NCI-H1694 treated with DMSO at 0.1 percent for 48 hours (cell line): ENCODE measurements around the gene TLE7.

Experiments
- DNase-seq: peaks from one replicate; lab custom pipeline; 2025; lab: John Stamatoyannopoulos, UW

TLE7 gene

DNA sequence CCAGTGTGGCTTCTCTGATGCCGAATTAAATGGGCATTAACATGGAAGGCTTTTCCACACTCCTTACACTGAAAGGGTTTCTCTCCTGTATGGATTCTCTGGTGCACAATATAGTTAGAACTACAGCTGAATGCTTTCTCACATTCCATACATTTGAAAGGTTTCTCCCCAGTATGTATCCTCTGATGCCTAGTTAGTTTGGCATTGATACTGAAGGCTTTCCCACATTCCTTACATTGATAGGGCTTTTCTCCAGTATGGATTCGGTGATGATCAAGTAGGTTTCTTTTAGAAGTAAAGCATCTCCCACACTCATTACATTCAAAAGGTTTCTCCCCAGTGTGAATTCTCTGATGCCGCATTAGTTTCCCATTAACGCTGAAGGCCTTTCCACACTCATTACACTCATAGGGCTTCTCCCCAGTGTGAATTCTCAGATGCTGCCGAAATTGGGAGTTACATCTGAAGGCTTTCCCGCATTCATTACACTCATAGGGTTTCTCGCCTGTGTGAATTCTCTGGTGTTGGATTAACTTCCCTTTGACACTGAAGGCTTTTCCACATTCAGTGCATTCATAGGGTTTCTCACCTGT is 6.5 kb upstream of the TLE7 start:
- DNase-seq, result no peak

DNA sequence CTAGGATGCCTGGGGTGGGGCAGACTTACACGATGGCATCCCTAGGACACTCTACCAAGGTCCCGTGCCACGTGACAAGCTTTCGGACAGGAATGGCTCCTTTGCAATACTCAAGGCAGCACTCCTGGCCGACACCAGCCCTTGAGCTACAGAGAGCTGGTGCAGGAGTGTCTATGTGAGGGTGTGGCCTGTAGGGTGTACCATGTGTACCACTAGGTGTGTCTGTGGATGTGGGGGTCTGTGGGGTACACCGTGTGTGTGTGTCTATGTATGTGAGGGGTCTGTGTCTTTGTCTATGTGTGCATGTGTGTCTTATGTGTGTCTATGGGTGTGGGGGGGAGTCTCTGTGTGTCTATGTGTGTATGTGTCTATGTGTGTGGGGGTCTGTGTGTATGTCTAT is 1.9 kb upstream of the TLE7 start:
- DNase-seq, result no peak

DNA sequence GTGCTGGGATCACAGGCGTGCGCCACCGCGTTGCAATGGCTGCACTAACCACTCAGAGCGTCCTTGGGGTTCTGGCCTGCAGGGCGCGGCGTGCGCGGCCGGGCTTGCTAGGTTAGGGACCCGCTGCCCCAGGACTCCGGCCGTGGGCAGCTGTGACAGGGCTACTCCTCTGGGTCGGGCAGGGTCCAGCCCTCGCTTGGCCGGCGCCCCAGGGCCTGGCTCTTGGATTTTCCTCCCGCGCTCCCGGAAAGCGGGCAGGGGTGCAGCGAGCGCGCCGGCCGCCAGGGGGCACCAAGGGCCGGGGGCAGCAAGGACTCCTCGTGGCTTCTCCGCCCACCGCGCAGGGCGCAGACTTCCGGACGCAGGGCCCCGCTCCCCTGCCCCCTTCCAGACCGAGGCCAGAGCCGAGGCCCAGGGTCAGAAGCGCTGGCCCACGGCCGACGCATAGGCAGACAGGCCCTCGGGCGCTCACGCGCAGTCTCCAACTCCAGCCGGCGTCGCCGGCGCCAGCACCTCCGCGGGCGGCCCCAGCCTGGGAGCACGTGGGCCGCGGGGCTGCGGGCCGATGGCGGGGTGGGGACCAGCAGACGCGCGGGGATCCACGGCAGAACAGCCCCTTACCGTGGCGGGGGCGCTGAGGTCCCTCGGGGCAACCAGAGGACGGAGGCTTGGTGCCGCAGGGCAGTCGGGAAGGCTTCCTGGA is 355 bp downstream of the TLE7 start:
- no peak for DNase-seq

DNA sequence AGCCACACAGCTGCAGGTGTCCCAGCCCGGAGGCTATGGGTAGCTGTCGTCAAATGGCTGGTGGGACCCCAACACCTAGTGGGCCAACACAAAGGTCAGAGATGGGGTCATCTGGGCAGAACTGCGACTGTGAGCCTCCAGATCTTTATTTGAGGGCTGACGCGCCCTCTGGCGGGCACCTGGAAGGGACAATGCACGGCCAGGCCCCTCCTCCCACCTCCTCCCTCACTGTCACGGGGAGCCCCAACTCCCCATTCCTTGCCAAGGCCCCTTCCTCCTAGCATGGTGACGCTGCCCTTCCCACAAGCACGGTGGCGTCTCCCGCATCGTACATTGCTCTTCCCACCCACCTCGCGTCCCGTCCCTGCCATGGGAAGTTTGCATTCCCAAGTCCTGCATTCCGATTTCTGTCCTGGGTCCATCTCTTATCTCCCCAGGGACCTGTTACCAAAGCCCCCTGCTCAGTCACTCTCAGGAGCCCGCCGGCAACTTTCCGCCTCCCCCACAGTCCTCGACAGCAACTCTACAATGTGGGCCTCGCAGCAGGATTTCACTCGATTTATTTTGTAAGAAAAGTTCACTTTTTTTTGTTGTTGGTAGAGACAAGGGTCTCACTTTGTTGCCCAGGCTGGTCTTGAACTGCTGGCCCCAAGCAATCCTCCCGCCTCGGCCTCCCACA is 1.0 kb downstream of the TLE7 start:
- no peak for DNase-seq

DNA sequence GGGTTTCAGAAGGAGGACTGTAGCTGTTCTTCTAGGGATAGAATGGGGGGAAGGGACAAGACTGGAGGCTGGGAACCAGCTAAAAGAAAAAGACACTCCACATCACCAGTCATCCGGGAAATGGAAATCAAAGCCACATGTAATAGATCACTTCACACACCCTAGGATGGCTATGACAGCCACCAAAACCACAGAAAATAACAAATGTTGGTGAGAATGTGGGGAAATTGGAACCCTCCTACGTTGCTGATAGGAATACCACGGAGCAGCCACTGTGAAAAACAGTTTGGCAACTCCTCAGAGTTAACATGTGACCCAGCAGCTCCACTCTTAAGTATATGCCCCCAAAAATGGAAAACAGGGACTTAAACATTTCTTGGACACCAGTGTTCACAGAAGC is 2.3 kb downstream of the TLE7 start:
- no peak for DNase-seq

DNA sequence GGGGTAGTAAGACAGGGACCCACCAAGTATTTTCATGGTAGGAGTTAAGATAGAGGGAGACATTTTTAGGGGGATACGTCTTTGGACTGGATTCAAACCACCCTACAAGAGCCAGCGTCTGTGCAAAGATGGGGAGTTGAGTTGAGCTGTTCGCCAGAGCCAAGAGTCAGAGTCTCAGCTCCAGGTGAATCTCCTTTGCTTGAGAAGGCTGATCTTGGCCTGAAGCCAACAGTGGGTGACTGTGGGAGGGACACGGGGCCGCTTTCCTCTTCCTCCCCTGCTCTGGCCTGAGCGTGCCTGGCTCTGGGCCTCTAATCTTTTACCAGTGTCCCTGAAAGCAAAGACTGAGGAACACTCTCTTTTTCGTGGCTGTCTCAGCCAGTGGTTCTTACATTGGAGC is 5.4 kb downstream of the TLE7 start:
- DNase-seq, result no peak

DNA sequence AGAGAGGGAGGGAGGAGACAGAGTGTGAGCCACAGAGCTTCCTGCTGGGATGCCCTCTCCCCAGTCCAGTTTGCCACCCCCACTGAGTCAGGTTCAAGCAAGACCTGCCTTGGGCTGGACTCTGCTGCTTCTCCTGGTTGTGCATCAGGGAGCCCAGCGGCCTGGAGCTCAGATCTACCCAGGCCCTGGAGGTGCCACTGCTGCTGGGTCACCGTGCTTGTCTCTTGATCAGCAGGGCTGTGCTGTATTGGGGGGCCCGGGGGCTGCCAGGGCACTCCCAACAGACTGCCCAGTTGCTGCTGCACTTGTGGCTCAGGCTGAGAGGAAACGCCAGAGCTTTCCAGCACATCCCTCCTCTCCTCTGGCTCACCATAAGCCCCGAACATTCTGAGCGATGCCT is 8.9 kb downstream of the TLE7 start:
- DNase-seq, result no peak

DNA sequence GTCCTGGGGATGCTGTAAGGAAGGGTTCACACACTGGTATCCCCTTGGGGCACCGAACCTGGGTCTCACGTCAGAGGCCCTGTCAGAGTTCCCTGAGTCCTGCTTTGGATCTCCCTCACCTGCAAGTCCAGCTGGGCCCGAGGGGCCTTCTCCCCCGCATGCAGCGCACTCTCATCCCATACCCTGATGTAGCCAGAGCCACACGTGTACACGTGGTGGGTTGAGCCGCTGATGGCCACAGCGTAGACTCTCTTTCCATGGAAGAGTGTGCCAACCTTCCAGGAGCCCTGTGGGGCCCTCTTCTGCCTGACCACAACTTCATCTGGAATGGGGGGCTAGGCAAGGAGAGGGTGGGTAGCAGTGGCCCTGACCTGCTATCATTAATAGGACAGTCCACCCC is 9.9 kb downstream of the TLE7 start:
- no peak for DNase-seq

GRCh38 chr16:71431176-71431575 is 10.7 kb downstream of the TLE7 start:
- DNase-seq, result no peak

DNA sequence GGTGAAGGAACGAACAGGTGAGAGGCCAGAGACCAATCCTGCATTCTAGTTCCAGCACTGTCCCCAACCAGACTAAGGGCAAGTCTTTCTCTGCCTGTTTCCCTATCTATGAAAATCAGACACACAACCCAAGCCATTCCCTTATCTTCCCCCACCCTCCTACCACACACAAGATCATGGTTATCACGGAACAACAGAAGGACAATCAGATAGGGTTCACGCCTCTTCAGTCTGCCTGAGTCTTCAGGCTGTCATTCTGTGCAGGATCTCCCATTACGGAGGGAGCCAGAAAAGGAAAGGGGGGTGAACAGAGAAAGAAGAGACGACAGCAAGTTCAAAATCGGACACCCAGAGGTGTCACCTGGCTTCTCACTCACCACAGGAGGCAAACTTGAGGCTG is 11.1 kb downstream of the TLE7 start:
- DNase-seq, result no peak

DNA sequence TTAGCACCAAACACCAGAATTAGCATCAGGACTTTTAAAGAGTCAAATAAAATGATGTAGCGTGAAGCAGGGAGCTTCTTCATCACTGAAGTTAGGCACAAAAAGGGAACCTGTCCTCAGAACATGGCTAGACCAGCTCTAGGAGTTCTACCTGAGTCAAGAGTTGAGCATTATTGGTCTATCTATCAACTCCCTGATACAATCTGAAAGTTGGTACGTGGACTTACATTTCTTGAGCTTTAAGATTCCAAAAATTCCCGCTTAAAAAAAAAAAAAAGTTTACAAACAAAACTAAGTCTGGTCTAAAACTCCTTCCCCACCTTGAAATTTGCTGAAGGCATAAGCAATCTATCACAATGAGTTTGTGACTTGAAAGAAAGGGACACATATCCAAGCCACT is 12.3 kb downstream of the TLE7 start:
- DNase-seq, result no peak

GRCh38 chr16:71428883-71429282 is 13.0 kb downstream of the TLE7 start:
- no peak for DNase-seq

DNA sequence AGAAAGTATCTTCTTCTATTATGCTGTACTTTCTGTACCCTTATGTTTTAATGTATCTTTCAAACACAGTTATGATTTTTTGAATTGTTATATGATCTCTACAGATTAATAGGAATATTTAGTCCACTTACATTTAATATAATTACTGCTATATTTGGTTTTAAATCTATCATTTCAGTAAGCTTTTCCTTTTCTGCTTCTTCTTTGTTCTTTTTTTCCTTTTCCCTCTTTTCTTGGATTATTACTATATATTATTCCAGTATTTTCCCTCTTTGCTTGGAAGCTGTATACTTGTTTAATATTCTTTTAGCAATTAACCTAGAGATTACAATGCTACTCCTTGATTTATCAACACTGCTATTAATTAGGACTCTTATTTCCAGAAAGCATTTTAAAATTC is 13.5 kb downstream of the TLE7 start:
- DNase-seq, result no peak

DNA sequence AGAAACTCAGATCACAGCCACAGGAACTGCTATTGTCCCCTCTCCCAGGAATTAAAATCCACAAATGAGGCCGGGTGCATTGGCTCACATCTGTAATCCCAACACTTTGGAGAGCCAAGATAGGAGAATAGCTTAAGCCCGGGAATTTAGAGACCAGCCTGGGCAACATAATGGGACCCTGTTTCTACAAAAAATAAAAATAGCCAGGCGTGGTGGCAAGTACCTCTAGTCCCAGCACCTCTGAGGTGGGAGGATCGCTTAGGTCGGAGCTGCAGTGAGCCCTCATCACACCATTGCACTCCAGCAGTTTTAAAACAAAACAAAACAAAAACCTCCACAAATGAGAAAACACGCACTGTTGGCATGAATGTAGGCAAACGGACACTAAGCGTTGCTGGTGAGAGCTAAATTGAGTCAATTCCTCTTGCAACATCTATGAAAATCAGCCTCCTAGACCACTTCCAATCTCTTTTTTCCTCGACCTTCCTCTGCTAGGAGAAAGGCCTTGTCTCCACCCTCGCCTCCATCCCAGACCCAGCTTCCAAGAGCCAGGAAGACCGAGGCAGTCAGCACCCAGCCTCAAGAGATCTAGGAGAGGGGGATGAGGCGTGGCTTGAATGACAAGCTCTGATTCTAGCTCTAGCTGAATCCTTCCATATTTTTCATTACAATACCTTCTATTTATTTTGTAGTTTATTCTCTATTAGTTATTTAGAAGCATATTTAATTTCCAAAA is 14.8 kb downstream of the TLE7 start:
- no peak for DNase-seq

- no peak for DNase-seq
Observed at GRCh38 chr16:71426069-71426879, 15.6 kb downstream of the TLE7 start.

DNA sequence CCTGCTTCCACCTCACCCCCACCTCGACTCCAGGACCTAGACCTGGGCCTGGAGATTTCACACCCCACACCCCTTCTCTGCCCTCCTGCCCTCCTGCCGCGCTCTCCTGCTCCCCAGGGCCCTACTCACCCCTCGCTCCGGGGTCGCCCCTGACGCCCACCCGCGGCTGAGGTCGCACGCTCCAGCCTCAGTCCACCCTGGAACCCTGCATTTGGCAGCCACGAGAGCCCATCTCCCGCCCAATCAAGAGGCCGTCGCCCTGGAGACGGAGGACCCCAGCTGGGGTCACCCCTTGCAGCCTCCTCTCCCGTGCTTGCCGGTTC is 16.1 kb downstream of the TLE7 start:
- no peak for DNase-seq

GRCh38 chr16:71424626-71425025 is 17.2 kb downstream of the TLE7 start:
- no peak for DNase-seq

DNA sequence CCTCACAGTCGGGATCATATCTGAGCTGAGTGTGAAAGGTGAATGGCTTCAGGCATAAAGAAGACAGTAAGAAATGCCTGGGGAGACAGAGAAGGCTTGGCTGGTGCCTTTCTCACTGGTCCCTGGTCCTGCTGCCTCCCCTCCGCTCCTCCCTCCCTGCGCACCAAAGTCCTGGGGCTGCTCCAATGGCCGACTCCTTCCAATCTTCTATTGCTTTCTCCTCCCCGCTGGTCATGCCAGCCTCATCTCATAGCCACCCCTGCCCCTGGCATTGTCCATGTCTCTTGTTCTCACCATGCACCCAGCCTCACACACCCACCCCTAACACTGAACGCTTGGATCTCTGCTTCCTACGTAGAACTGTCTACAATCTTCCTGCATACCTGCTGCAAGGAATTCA is 18.0 kb downstream of the TLE7 start:
- no peak for DNase-seq

- no peak for DNase-seq
Observed at GRCh38 chr16:71423016-71423415, 18.8 kb downstream of the TLE7 start.

DNA sequence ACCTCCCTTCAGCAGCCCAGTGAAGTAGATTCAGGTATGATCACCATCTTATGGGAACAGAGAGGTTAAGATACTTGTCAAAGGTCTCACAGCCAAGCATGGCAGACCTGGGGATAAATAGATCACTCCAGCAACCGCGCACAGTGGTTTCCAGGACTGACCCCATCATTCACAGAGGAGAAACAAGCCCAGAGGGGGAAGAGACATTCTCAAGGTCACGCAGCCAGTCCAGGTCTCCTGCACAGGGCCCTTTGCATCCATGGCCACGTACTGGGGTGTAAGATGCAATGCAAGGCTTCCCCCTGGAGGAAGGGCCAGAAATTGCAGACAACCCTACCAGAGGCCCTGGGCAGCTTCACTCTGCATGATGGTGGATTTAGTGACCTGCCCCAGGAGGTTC is 19.9 kb downstream of the TLE7 start:
- no peak for DNase-seq

DNA sequence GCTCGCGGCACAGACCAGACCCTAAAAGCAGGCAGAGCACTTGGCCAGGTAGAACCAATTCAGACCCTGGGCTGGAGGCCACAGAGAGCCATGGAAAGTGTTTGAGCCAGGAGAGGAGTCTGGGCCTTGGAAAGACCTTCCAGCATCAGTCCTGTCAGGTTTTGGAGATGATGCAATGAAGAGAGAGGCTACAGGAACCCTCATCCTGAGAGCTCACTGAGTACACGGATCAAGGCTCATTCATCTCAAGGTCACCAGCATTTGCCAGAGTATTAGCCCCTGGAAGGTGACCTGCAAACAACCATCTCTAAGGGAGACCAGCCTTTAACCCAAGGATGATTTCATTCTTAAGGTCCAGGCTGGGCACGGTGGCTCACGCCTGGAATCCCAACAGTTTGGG is 27.8 kb downstream of the TLE7 start:
- no peak for DNase-seq

DNA sequence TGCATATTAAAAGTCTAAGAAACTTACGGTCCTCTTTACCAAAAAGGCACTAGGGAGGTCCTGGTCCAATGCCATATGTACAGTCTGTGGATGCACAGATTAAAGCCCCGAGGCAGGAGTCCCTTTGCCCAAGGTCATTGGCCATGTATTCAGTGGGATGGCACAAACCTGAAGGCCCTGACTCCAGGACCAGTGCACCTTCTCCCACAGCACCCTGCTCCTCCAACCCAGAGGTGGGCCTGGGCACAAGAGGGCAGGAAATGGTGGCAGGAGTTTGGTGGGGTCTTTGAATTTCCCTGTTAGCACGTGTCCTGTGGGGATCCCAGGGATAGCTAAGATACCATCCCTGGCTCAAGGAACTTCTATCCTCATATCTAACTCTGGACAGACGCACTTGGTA is 28.5 kb downstream of the TLE7 start:
- no peak for DNase-seq
